GM23248 (cell line): ENCODE data around the gene NT5DC1.

Experiments used
- EZH2 ChIP-seq: fragments of 200-600 bp; sonication (generic); IDR thresholded peaks from 2 replicates; pipeline ENCODE4 v1.6.1; 2018; ENCODE audit warnings: antibody characterized with exemption, mild to moderate bottlenecking; ENCODE audit not compliant: insufficient read depth, poor library complexity, severe bottlenecking
- EZH2phosphoT487 ChIP-seq: fragments of 200-600 bp; sonication (generic); IDR thresholded peaks from 2 replicates; pipeline ENCODE4 v1.6.1; 2018; ENCODE audit warnings: antibody characterized with exemption, moderate library complexity, mild to moderate bottlenecking, low read depth; ENCODE audit not compliant: insufficient read depth

GRCh38 chr6:116127771-116128493, 27.3 kb downstream of the NT5DC1 start:
- TF ChIP-seq EZH2 (no peak), EZH2phosphoT487 (no peak)
